HG03442 (cell line): ENCODE measurements around the gene TLE2.
"Not testable (repeated sequence)": the region's sequence is repeated elsewhere in the genome, so short reads cannot be mapped to it uniquely, and the experiment has no call there.

ENCODE experiments used
- ATAC-seq: cut with Tn5 transposase; IDR thresholded peaks from one replicate; pipeline ENCODE4 v1.9.1; 2021; ENCODE audit warnings: mild to moderate bottlenecking, moderate library complexity; ENCODE audit not compliant: unreplicated experiment

The TLE2 gene

GRCh38 chr19:2987797-2988196 lies 41.3 kb downstream of the TLE2 start:
- no peak for ATAC-seq

- ATAC-seq = no peak
Observed at GRCh38 chr19:2986951-2987524, 42.0 kb downstream of the TLE2 start.

GRCh38 chr19:2984215-2984528 lies 44.9 kb downstream of the TLE2 start:
- ATAC-seq = no peak

- no peak for ATAC-seq
Observed at GRCh38 chr19:2983351-2984214, 45.5 kb downstream of the TLE2 start.

GRCh38 chr19:2982983-2983350 lies 46.1 kb downstream of the TLE2 start:
- ATAC-seq = no peak

GRCh38 chr19:2982561-2982960 lies 46.5 kb downstream of the TLE2 start:
- ATAC-seq = no peak

- no peak for ATAC-seq
Observed at GRCh38 chr19:2981898-2982297, 47.2 kb downstream of the TLE2 start.

GRCh38 chr19:2978772-2979171 lies 50.3 kb downstream of the TLE2 start:
- ATAC-seq = no peak

GRCh38 chr19:2978166-2978767 lies 50.8 kb downstream of the TLE2 start:
- ATAC-seq = no peak

- ATAC-seq = no peak
Observed at GRCh38 chr19:2977746-2978138, 51.3 kb downstream of the TLE2 start.

GRCh38 chr19:2977001-2977745 lies 51.9 kb downstream of the TLE2 start, which contains the start of gene TLE6:
TSS of gene TLE6 (plus strand) at chr19:2977564. CDS start at chr19:2978234, 670 bp downstream.
- peak; percentile 87 for ATAC-seq

- ATAC-seq = no peak
Observed at GRCh38 chr19:2976609-2977000, 52.5 kb downstream of the TLE2 start.

- no peak for ATAC-seq
Observed at GRCh38 chr19:2974342-2975041, 54.6 kb downstream of the TLE2 start.

- no peak for ATAC-seq
Observed at GRCh38 chr19:2973229-2973628, 55.9 kb downstream of the TLE2 start.

GRCh38 chr19:2970201-2970835 lies 58.8 kb downstream of the TLE2 start:
- ATAC-seq = no peak

- no peak for ATAC-seq
Observed at GRCh38 chr19:2969104-2969504, 60.0 kb downstream of the TLE2 start.

GRCh38 chr19:2967972-2968371 lies 61.1 kb downstream of the TLE2 start:
- ATAC-seq = no peak

GRCh38 chr19:2964874-2965273 lies 64.2 kb downstream of the TLE2 start:
- no peak for ATAC-seq

GRCh38 chr19:2963631-2964030 lies 65.4 kb downstream of the TLE2 start:
- not testable (repeated sequence) for ATAC-seq

- no peak for ATAC-seq
Observed at GRCh38 chr19:2963122-2963521, 66.0 kb downstream of the TLE2 start.
